HG03039 (cell line): ENCODE measurements around the gene OR2A14.
"Not testable (repeated sequence)": the region's sequence is repeated elsewhere in the genome, so short reads cannot be mapped to it uniquely, and the experiment has no call there.

Source experiments
- ATAC-seq: cut with Tn5 transposase; IDR thresholded peaks from one replicate; pipeline ENCODE4 v1.9.1; 2021; ENCODE audit warnings: mild to moderate bottlenecking, moderate library complexity; ENCODE audit not compliant: unreplicated experiment

Gene OR2A14, protein sequence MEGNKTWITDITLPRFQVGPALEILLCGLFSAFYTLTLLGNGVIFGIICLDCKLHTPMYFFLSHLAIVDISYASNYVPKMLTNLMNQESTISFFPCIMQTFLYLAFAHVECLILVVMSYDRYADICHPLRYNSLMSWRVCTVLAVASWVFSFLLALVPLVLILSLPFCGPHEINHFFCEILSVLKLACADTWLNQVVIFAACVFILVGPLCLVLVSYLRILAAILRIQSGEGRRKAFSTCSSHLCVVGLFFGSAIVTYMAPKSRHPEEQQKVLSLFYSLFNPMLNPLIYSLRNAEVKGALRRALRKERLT

DNA sequence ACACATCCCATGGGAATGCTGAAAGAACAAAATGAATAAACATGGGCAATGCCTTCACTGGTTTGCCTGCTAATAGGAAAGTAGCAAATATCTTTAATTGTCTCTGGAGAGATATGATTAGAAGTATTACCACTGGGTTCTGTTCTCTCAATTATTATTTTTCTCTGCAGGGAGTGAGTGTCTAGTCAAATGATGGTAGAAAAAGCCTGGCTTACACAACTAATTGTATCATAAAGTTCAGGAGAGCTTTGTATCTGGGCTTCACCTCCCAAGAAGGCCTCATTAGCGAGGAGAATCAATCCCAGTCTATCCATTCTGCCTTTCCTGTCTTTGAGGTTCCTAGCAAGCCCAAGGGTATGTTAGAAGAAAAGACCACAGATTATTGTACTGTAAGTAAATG lies at the start of gene OR2A14:
OR2A14 (plus strand) TSS at position 301 of the 400 bp plus-strand sequence. CDS start 5,937 bp downstream, outside the sequence.
- no peak for ATAC-seq

DNA sequence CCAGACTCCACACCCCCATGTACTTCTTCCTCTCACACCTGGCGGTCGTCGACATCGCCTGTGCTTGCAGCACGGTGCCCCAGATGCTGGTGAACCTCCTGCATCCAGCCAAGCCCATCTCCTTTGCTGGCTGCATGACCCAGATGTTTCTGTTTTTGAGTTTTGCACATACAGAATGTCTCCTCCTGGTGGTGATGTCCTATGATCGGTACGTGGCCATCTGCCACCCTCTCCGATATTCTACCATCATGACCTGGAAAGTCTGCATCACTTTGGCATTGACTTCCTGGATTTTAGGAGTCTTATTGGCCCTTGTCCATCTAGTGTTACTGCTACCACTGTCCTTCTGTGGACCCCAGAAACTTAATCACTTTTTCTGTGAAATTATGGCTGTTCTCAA lies 48.6 kb upstream of the OR2A14 start:
- no peak for ATAC-seq

DNA sequence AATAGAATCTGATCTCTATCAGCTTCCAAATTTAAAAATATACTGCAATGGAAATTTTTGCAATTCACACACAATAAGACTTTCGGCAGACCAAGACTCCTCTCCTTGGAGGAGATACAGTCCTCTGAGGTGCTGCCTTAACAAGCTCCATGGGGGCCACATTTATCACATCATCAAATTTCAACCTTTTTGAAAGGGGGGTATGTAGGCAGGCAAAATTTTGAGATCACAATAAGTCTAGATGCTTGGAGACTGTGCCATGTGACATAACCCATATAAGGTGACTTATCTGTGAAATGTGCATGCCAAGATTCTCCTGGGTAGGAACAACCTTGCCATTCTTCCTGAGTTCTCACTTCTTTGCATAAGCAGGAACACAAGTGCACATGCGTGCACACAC lies 37.0 kb upstream of the OR2A14 start, which contains the start of gene OR2A12:
OR2A12 (plus strand) TSS at position 301 of the 400 bp plus-strand sequence. CDS start 8,830 bp downstream, outside the sequence.
- ATAC-seq, result no peak

DNA sequence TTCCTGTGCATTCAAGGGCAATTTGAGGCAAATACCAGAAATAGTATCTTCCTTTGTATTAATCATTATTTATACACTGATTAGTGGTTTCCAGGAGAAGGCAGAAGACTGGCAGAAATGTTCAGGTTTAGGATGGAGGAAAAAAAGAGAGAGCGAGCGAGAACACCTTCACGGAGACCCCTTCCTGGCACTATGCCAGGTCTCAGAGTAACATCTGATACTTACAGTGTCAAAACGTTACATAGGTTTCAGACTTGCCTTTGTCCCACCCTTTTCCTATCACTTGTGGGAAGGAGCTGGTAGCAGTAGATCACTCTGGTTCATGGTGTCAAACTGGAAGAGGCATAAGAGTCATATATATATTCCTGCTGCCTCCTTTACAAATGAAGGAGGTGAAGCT lies 36.2 kb upstream of the OR2A14 start:
- no peak for ATAC-seq

DNA sequence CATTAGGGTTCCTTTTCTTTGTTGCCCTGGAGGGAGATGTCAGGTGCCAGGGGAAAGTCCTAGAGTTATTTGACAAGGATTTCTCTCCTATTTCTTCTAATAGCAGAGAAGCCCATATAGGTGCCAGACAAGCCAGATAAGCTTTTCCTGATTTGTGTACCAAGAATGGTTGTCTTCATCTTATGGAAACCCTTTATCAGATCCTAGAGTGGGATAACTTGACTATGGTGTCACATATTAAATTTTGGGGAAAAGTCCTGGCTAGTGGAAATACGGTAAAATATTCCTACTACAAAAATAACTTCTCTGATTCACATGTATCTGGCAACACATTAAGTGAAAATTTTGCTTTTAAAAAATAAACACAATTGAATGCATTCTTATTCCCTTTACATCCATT lies 35.7 kb upstream of the OR2A14 start:
- no peak for ATAC-seq

DNA sequence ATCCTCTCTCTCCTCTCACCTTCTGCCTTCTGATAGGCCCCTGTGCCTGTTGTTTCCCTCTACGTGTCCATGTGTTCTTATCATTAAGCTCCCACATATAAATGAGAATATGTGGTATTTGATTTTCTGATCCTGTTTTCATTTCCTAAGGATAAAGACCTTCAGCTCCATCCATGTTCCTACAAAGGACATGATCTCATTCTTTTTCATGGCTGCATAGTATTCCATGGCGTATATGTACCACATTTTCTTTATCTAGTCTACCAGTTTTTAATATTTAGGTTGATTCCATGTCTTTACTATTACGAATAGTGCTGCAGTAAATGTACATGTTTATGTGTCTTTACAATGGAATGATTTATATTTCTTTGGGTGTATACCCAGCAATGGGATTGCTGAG lies 32.3 kb upstream of the OR2A14 start:
- no peak for ATAC-seq

DNA sequence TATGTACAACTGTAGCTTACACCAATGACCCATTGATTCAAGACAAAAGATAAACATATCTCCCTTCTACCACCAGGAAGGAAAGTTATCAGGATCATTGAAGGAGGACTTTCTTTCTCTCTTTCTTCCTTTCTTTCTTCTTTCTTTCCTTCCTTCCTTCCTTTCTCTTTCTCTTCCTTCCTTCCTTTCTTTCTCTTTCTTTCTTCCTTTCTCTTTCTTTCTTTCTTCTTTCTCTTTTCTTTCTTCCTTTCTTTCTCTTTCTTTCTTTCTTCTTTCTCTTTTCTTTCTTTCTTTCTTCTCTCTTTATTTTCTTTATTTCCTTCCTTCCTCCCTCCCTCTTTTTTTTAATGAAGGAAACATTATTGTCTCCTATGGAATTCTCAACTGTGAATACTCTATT lies 24.2 kb upstream of the OR2A14 start:
- no peak for ATAC-seq

DNA sequence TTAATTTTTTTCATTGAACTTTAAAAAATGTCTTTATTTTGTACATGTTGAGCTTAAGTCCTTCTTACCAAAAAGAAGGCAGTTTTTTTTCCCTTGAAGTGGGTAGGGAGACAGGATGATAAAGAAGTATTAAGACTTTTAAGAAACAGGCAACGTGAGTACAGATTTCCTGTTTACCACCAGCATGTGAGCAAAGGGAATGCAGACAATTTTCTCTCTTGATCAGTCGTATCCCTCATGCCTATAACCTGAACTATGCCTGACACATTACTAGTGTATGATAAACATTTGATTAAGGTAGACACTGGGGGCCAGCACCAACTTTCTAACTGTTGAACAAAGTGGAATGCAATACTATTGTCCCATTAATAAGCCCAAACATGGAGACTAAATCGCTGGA lies 22.4 kb upstream of the OR2A14 start:
- ATAC-seq, result no peak

DNA sequence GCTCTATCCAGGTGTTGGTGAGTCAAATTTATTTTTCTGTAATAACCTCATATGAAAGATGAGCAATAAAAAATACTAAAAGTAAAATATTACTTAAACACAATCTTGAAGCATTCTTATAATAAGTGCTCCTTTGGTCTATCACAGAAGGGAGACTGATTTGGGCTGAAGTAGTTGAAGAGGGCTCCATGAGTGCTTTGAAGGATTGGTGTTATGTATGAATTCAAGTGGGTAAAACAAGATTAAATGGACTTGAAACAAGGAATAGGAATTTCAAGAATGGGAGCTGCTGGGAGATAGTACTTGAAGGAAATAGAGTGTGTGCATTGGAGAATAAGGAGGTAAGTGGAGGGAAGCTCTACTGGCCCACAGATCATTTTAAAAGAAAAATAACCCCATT lies 20.9 kb upstream of the OR2A14 start:
- no peak for ATAC-seq

DNA sequence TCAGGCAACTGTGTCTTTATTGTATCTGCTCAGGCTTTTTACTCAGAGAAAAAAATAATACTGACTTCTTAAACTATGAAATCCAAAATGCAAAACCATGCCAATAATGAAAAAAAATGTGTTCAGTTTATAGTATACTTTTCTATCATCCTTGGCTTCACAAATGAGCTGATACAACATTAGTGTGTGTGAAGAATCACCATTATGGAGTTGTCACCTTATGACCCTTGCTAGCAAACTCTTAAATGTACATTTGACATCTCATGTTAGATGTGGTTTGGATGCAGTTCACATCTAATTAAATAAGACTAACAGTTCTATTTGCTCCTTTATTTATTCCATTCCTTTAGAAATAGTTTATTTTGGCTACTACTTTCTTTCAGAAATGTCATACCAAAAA lies 17.8 kb upstream of the OR2A14 start:
- no peak for ATAC-seq

DNA sequence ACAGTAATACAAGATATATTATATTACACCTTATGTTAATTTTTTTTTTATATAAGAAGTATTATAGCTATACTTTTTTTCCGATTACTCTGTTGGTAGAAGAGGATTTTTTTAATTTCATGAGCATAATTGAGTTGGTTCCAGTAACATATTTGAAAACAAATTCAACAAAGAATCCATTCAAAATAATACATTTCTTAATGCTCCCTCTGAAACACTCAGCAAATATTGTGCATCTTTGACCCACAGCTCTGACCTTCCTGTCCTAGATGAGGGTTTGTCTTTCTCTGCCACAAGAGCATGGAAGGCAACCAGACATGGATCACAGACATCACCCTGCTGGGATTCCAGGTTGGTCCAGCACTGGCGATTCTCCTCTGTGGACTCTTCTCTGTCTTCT lies 13.7 kb upstream of the OR2A14 start, which contains the start of gene OR2A2:
OR2A2 (plus strand) TSS at position 301 of the 400 bp plus-strand sequence; CDS start at position 301, 0 bp downstream.
- no peak for ATAC-seq

DNA sequence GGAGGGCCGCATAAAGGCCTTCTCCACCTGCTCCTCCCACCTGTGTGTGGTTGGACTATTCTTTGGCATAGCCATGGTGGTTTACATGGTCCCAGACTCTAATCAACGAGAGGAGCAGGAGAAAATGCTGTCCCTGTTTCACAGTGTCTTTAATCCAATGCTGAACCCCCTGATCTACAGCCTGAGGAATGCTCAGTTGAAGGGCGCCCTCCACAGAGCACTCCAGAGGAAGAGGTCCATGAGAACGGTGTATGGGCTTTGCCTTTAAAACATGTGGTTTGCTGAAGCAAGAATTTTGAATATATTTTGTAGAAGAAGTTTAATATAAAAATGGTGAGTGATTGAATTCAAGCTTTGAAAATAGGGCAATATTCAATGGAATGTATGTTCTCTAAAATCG lies 12.7 kb upstream of the OR2A14 start:
- ATAC-seq, result no peak

DNA sequence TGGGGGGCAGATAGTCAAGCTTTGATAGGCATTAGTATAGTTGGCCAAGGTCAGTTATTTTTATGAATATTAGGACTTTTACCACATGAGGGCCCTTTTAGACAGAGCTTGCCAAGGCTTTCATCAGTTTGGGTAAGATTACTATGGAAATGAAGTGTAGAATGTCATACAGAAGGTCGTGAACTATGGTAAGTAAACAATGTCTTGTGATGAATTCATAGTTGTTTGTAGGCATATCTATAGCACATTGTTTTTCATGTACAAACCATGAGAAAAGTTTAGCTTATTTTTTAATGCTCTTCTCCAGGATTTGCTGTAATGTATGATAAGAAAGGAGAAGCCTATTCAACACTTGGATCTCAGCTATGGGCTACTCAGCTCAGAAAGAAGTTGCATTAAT lies 9.3 kb upstream of the OR2A14 start:
- no peak for ATAC-seq

DNA sequence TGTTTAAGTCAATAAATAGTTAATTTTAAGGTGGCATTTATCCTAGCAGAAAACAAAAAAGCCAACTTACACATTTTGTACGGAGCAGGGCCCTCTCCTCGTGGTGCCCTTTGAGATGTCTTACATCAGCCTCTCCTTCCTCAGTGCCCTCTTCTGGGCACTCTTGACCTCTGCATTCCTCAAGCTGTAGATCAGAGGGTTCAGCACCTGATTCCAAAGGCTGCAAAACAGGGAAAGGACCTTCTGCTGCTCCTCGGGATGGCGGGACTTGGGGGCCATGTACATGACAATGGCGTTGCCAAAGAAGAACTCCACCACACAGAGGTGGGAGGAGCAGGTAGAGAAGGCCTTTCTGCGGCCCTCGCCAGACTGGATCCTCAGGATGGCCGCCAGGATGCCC lies 4.6 kb upstream of the OR2A14 start:
- no peak for ATAC-seq

DNA sequence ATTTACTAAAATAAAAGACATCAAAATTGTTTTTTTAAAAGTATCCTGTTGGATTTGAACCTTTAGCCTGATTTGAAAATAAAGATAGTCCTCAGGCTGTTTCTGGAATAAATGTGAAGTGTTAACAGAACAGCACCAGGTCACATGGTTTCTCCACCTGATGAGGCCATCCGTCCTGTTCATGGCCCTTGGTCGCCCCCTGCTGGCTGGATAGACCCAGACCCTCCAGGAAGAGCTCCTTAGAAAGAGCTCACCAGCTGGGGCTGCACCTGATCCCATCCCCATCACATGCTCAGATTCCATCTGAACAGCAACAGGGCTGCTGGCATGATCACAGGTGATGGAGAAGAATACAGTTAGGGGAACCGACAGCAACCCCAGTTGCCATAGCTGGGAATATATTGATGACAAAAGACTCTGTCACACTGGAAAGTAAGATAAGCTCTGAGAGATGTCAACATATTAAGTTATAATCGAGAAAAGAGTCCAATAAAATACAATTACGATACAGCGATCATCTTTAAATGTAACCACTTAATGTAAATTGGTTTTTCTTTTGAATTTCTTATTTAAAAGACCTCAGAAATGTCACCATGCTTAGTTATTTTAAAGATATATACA lies 4.8 kb downstream of the OR2A14 start:
- ATAC-seq, result peak; percentile 99

DNA sequence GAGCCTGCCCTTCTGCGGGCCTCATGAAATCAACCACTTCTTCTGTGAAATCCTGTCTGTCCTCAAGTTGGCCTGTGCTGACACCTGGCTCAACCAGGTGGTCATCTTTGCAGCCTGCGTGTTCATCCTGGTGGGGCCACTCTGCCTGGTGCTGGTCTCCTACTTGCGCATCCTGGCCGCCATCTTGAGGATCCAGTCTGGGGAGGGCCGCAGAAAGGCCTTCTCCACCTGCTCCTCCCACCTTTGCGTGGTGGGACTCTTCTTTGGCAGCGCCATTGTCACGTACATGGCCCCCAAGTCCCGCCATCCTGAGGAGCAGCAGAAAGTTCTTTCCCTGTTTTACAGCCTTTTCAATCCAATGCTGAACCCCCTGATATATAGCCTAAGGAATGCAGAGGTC lies 6.6 kb downstream of the OR2A14 start:
- not testable (repeated sequence) for ATAC-seq

DNA sequence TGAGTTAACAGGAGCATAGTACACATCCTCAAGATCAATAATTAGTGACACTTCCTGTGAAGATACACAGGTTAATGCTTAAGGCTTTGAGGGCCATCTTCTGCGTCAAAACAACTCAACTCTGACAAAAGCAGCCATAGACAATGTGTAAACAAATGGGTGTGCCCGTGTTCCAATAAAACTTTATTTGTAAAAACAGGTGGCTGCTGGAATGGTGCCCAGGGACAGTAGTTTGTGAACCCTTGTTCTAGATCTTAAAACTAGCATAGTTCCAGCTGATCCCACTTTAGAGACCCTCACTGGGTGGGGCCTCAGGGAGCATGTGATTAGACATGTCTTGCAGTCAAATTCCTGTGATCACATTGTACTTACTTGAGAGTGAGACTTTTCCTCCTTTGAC lies 7.8 kb downstream of the OR2A14 start:
- ATAC-seq, result no peak

DNA sequence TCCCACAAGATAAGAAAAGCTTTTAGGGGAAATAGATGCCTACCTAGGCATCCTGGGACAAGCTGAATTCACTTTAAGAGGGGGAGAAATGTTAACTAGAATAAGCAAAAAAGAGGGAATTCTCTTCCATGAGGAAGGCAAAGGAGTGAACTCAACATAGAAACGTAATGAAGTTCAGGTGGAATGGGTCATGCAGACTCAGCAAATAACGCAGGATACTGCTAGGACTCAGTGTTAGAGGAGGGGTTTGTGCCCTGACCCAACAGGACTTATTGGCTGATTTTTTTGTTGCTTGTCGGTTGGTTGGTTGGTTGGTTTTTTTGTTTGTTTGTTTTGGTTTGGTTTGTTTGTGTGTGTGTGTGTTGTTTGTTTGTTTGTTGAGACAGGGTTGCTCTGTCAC lies 9.3 kb downstream of the OR2A14 start:
- no peak for ATAC-seq

DNA sequence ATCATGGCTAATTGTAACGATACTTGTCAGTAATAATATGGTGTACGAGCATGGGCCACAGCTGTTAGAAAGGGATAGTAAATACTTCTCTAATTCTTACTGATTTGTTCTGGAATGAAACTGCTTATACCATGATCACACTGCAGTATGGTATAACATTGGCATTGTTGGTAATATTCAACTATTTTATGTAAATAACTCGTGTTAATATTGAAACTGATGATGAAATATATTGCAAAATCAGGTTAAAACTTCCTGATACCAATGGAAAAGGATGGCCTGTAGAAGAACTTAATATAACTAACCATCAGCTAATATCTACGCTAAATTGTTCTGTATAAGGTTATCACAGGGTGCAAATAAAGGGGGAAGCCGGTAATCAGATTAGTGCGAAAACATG lies 10.3 kb downstream of the OR2A14 start:
- ATAC-seq, result no peak

DNA sequence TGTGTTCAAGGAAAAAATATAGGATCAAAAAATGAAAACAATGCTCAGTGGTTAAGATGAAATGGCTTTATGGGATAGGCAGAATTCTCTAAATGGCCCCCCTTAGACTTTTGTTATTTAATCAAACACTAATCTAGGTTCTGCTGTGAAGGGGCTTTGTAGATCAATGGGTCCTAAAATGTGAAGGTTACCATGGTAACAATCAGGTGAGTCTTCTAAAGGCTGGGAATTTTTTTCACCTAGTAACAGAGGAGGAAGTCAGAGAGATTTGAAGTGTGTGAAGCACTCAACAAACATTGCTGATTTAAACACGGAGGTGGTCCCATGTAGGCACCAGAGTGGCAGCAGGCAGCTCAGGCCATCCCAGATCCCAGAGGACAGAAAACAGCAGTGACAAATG lies 11.1 kb downstream of the OR2A14 start:
- no peak for ATAC-seq

DNA sequence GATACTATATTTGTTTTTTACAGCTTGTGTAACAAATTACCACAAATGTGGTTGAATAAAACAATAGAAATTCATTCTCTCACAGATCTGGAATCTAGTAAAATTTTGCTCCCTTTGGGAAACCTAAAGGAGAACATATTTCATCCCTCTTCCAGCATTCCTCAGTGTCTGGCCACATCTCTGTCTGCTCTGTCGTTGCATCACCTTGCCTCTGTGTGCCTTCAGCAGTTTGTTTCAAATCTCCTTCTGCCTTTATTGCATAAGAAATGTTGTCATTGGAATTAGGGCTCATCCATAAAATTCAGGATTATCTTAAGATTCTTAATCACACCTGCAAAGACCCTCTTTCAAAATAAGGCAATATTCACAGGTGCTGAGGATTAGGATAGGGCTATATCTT lies 14.5 kb downstream of the OR2A14 start:
- ATAC-seq, result no peak

DNA sequence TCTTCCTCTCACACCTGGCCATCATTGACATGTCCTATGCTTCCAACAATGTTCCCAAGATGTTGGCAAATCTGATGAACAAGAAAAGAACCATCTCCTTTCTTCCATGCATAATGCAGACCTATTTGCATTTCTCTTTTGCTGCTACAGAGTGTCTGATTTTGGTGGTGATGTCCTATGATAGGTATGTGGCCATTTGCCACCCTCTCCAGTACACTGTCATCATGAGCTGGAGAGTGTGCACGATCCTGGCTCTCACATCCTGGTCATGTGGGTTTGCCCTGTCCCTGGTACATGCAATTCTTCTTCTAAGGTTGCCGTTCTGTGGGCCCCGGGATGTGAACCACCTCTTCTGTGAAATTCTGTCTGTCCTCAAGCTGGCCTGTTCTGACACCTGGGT lies 19.2 kb downstream of the OR2A14 start:
- ATAC-seq, result no peak

DNA sequence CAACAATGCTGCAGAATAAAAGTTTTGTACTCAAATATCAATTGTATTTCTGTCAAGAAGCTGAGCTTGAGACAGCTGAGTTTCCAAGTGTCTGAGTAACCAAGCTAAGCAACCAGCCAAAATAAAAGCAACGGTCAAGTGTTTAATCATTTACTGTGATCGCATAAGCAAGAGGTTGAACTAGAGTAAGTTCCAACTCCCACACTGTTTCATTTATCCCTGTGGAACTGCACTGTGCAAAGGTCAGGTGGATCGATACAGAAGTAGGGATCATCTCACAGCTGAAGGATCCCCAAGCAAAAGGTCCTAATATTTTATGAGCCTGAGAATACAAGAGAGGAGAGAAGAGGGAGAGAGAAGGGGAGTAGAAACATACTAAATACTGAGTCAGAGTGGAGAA lies 21.4 kb downstream of the OR2A14 start:
- no peak for ATAC-seq
